Heart left ventricle (tissue), 16 donors: Measurements from ENCODE around the gene CD81. TPM values are rescaled to one million over a fixed set of nuclear protein-coding genes. Genes with fewer than 3 reads are reported as not detected.

Experiments
- ATAC-seq, 4 donors: fragments of 200-7000 bp; cut with Tn5 transposase; one replicate each; pipeline ENCODE4 v1.9.1; 2020 to 2022; ENCODE audit warnings: moderate library complexity in 4 of 4, mild to moderate bottlenecking in 3 of 4, moderate number of reproducible peaks in 1 of 4
- DNase-seq, 5 donors: peaks; one replicate each; pipeline ENCODE4 v3.0.0-alpha.2; 2020
- H3K27ac ChIP-seq, 12 donors: fragments of 200-600 bp; sonication (generic) in 4 of 12; one replicate each; pipeline versions ENCODE4 v1.5.0 to v1.8.0; 2016 to 2022; ENCODE audit warnings: mild to moderate bottlenecking in 2 of 12
- H3K27me3 ChIP-seq, 9 donors: fragments of 200-600 bp; sonication (generic) in 2 of 9; one replicate each; pipeline versions ENCODE4 v1.5.1 to v1.8.0; 2016 to 2022; ENCODE audit warnings: mild to moderate bottlenecking in 3 of 9
- H3K36me3 ChIP-seq, 9 donors: fragments of 200-600 bp; sonication (generic) in 2 of 9; one replicate each; pipeline versions ENCODE4 v1.5.0 to v1.8.0; 2018 to 2022; ENCODE audit warnings: mild to moderate bottlenecking in 2 of 9
- H3K4me1 ChIP-seq, 12 donors: fragments of 200-600 bp; sonication (generic) in 4 of 12; one replicate each; pipeline versions ENCODE4 v1.5.0 to v1.8.0; 2016 to 2022; ENCODE audit warnings: mild to moderate bottlenecking in 3 of 12
- H3K4me3 ChIP-seq, 12 donors: fragments of 200-600 bp; sonication (generic) in 4 of 12; one replicate each; pipeline versions ENCODE4 v1.5.0 to v1.8.0; 2017 to 2022; ENCODE audit warnings: mild to moderate bottlenecking in 9 of 12, moderate library complexity in 4 of 12
- H3K9me3 ChIP-seq, 12 donors: fragments of 200-600 bp; sonication (generic) in 4 of 12; one replicate each; pipeline versions ENCODE4 v1.5.0 to v1.8.0; 2016 to 2022; ENCODE audit warnings: mild to moderate bottlenecking in 1 of 12
- POLR2A ChIP-seq, 2 donors: fragments of 450-650 bp; IDR thresholded peaks; one replicate each; pipeline ENCODE4 v1.6.1; 2017; ENCODE audit warnings: antibody characterized with exemption in 2 of 2, mild to moderate bottlenecking in 2 of 2, moderate library complexity in 2 of 2
- WGBS, 4 donors: extraction: QIAGEN DNeasy Blood & Tissue Kit in 2 of 4; methylation state at CpG; one replicate each; pipeline versions ENCODE4 v1.1.5 to v1.1.7; 2013 to 2018; 5-methylcytosine and 5-hydroxymethylcytosine counted together
- intact Hi-C, 10 donors: fragments of 100-400 bp; cut with DNase I; formaldehyde crosslinking; loops; one replicate each; pipeline versions ENCODE4 v1.11.1 to v1.14.2; 2022
- polyA plus RNA-seq, 2 donors: library from polyadenylated mRNA; stranded (reverse); fragments of 200-250 nt; gene quantifications; one replicate each; pipeline ENCODE4 v1.2.3, GENCODE V29; 2013
- total RNA-seq, 9 donors: library from RNA; depleted of rRNA in 2 of 9; stranded (reverse); fragments of >200 nt in 2 of 9; fragmentation: NEBNext Ultra II Directional in 3 of 9; extraction: Animal tissue kit (Norgen Biotek cat#: 25700) in 3 of 9; gene quantifications; one replicate each; pipeline versions ENCODE4 v1.1.0 to v1.2.4, GENCODE V29; 2016 to 2023
- TF ChIP-seq, protein P1 (sequence below), 12 donors: fragments of 200-600 bp; sonication (generic) in 4 of 12; IDR thresholded peaks; one replicate each; pipeline versions ENCODE4 v1.5.0 to v1.8.0; 2018 to 2022; ENCODE audit warnings: antibody characterized with exemption in 12 of 12, mild to moderate bottlenecking in 5 of 12
- donor health status: ischemic (EF 13 %, LVEDD 7.1; RV severe dilation, severe dysfunction).
- donor health status: healthy with polysubstance abuse.
- donor health status: DM: no; HTN: yes; CAD: no.
- donor health status: DM: no; HTN: no; CAD: no.
- donor health status: ischemic (EF 25% LVEDD 6.9; RV normal size, moderate dysfunction).
- donor health status: ischemic (EF 25% LVEDD 5.7; RV mildly dilated, moderate dysfunction).
- donor health status: healthy.
- donor health status: DM: yes; HTN: yes; CAD: no.
- donor health status: ischemic (EF 35%, LVEDD 5.7; RV mildly dilated, moderate dysfunction).
- donor health status: nonischemic (EF 11% LVEDD 7.7; RV severe dilation, severe dysfunction).
- donor health status: DM: yes; HTN: yes; CAD: no.
- donor health status: PGD.
- donor health status: ischemic (EF 29% LVEDD 5.4; RV normal size, mild dysfunction).
- donor health status: nonischemic (EF 23%, LVEDD 6.1; RV moderate dilation, normal function).

Gene CD81
- total and polyA plus RNA-seq, 11 donors: 277 to 994 (median 518) TPM

DNA sequence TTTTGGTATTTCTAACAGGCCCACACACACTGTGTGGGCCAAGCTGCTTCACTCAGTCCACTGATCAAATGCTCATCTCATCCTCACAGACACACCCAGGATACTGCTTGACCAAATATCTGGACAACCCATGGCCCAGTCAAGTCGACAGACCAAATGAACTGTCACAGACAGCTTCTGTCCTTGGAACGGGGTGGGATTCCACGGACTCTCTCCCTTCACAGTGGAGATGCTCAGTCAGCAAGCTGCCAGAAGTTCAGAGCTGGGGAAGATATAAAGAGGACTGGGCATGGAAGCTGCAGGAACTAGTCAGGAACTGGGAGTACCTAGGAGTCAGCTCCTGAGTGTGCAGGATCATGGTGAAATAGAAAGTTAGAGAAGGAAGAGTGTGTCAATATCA is 34.6 kb upstream of the CD81 start:
- ATAC-seq (no peak), DNase-seq (no peak)
- Histone ChIP-seq H3K27ac (no peak overlapping the region), H3K27me3 (no peaks in the 10 kb centered on the region), H3K36me3 (no peaks in the 10 kb centered on the region), H3K4me3 (no peak overlapping the region), H3K4me1 (no peaks in the 10 kb centered on the region), H3K9me3 (no peaks in the 10 kb centered on the region)
- TF ChIP-seq POLR2A (IDR thresholded peaks at IDR 0.05): no peak
- TF ChIP-seq, protein P1, sequence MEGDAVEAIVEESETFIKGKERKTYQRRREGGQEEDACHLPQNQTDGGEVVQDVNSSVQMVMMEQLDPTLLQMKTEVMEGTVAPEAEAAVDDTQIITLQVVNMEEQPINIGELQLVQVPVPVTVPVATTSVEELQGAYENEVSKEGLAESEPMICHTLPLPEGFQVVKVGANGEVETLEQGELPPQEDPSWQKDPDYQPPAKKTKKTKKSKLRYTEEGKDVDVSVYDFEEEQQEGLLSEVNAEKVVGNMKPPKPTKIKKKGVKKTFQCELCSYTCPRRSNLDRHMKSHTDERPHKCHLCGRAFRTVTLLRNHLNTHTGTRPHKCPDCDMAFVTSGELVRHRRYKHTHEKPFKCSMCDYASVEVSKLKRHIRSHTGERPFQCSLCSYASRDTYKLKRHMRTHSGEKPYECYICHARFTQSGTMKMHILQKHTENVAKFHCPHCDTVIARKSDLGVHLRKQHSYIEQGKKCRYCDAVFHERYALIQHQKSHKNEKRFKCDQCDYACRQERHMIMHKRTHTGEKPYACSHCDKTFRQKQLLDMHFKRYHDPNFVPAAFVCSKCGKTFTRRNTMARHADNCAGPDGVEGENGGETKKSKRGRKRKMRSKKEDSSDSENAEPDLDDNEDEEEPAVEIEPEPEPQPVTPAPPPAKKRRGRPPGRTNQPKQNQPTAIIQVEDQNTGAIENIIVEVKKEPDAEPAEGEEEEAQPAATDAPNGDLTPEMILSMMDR (IDR thresholded peaks at IDR 0.05): no peak
- WGBS, 4 donors: 93 to 100% (median 96%) methylated on average over 3 of the region's 3 CpGs
- intact Hi-C loops: no loop called here

DNA sequence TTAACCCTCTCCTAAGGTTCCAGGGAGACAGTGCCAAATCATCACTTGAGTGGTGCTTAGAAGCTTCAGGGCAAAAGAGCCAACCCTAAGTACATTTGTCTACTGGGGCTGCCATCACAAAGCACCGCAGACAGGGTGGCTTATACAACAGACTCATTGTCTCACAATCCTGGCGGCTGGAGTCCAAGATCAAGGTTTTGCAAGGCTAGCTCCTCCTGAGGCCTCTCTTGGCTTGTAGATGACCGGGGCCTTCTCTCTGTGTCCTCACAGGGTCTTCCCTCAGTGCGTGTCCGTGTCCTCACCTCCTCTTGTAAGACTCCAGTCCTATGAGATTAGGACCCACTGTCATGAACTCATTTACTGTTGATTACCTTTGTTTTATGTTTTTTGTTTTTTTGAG is 34.1 kb upstream of the CD81 start:
- Histone ChIP-seq H3K9me3 (no peaks in the 10 kb centered on the region), H3K4me3 (no peak overlapping the region), H3K27me3 (no peaks in the 10 kb centered on the region), H3K27ac (no peak overlapping the region), H3K4me1 (no peaks in the 10 kb centered on the region), H3K36me3 (no peaks in the 10 kb centered on the region)
- ATAC-seq: no peak
- no peak for TF ChIP-seq POLR2A (IDR thresholded peaks at IDR 0.05)
- TF ChIP-seq, protein P1 (IDR thresholded peaks at IDR 0.05): no peak
- 71 to 97% (median 81%) methylated on average over 5 of the region's 5 CpGs for WGBS, 4 donors
- intact Hi-C loops: no loop called here
- DNase-seq: no peak

DNA sequence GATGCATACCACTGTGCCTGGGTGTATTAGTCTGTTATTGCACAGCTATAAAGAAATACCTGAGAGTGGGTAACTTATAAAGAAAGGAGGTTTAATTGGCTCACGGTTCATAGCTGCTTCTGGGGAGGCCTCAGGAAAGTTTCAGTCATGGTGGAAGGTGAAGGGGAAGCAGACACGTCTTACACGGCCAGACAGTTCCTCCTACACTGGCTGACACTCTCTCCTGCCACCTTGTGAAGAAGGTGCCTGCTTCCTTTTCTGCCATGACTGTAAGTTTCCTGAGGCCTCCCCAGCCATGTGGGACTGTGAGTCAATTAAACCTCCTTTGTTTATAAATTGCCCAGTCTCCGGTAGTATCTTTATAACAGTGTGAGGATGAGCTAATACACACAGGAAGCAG is 33.6 kb upstream of the CD81 start:
- 83 to 95% (median 89%) methylated on average over 4 of the region's 4 CpGs for WGBS, 4 donors
- H3K9me3 ChIP-seq: peaks cover 0 to under 1% (median 0%) of the 10 kb centered on the region in 12 donors
- DNase-seq (no peak), ATAC-seq (no peak)
- no peaks in the 10 kb centered on the region for H3K27me3 ChIP-seq
- H3K36me3 ChIP-seq: no peaks in the 10 kb centered on the region
- intact Hi-C loops: no loop called here
- H3K4me3 ChIP-seq: no peak overlapping the region
- no peaks in the 10 kb centered on the region for H3K4me1 ChIP-seq
- no peak overlapping the region for H3K27ac ChIP-seq
- TF ChIP-seq, protein P1 (IDR thresholded peaks at IDR 0.05): no peak
- TF ChIP-seq POLR2A (IDR thresholded peaks at IDR 0.05): no peak

DNA sequence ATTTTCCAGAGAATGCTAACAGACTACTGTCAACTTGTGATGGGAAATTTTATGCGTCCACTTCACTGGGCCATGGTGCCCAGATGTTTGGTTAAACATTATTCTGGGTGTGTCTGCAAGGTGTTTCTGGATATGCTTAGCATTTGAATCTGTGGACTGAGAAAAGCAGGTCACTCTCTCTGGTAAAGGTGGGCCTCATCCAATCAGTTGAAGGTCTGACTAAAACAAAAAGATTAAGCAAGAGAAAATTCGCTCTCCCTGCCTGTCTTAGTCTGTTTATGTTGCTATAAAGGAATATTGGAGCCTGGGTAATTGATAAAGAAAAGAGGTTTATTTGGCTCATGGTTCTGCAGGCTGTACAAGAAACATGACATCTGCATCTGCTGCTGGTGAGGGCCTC is 32.1 kb upstream of the CD81 start:
- no peaks in the 10 kb centered on the region for H3K4me1 ChIP-seq
- intact Hi-C loops: no loop called here
- H3K36me3 ChIP-seq: no peaks in the 10 kb centered on the region
- WGBS, 4 donors: 90 to 96% (median 95%) methylated on average over 2 of the region's 2 CpGs
- DNase-seq (no peak), ATAC-seq (no peak)
- no peak overlapping the region for H3K27ac ChIP-seq
- no peak for TF ChIP-seq POLR2A (IDR thresholded peaks at IDR 0.05)
- TF ChIP-seq, protein P1 (IDR thresholded peaks at IDR 0.05): no peak
- peaks cover 0 to 16% (median 0%) of the 10 kb centered on the region in 12 donors for H3K9me3 ChIP-seq
- H3K27me3 ChIP-seq: no peaks in the 10 kb centered on the region
- no peak overlapping the region for H3K4me3 ChIP-seq
